C4-2B (cell line): Measurements from ENCODE around the gene VPS36.
"Not testable (repeated sequence)": the region's sequence is repeated elsewhere in the genome, so short reads cannot be mapped to it uniquely, and the experiment has no call there.

Experiments used
- H3K27ac ChIP-seq: fragments of 450-650 bp; 2 replicates; pipeline ENCODE4 v1.5.1; 2017
- CTCF ChIP-seq: fragments of 450-650 bp; conservative IDR thresholded peaks from 2 replicates; pipeline ENCODE4 v1.5.1; 2017; ENCODE audit warnings: mild to moderate bottlenecking
- ZFX ChIP-seq: fragments of 450-650 bp; IDR thresholded peaks from 2 replicates; pipeline ENCODE4 v1.6.1; 2017

The VPS36 gene

GRCh38 chr13:52385870-52386269 lies 64.6 kb downstream of the VPS36 start:
- no peak overlapping the region for H3K27ac ChIP-seq
- TF ChIP-seq CTCF: no peak
- TF ChIP-seq ZFX: no peak

GRCh38 chr13:52383366-52383765 lies 67.1 kb downstream of the VPS36 start:
- no peak overlapping the region for H3K27ac ChIP-seq
- no peak for TF ChIP-seq ZFX
- no peak for TF ChIP-seq CTCF

- no peak overlapping the region for H3K27ac ChIP-seq
- TF ChIP-seq CTCF (no peak), ZFX (no peak)
These were observed 72.1 kb downstream of the VPS36 start for GRCh38 chr13:52378312-52378711.

- TF ChIP-seq CTCF: no peak
- TF ChIP-seq ZFX: no peak
- no peak overlapping the region for H3K27ac ChIP-seq
These were observed 72.5 kb downstream of the VPS36 start for GRCh38 chr13:52377898-52378297.

GRCh38 chr13:52374873-52375411 lies 75.5 kb downstream of the VPS36 start:
- H3K27ac ChIP-seq: 0 out of 2 replicates have a peak overlapping the region, but pooled peaks have one; percentile 27
- TF ChIP-seq CTCF (no peak), ZFX (no peak)

GRCh38 chr13:52374389-52374788 lies 76.0 kb downstream of the VPS36 start:
- TF ChIP-seq ZFX (no peak), CTCF (no peak)
- H3K27ac ChIP-seq: peak overlapping the region; percentile 31; the same call in 1 of the 2 replicates

GRCh38 chr13:52373277-52373676 lies 77.2 kb downstream of the VPS36 start:
- H3K27ac ChIP-seq: not testable (repeated sequence)

GRCh38 chr13:52371736-52372247 lies 78.6 kb downstream of the VPS36 start:
- TF ChIP-seq ZFX (no peak), CTCF (no peak)
- no peak overlapping the region for H3K27ac ChIP-seq
